CD1c-positive myeloid dendritic cell (primary cell): ENCODE results near the gene PKNOX1.
"Not testable (repeated sequence)": the region's sequence is repeated elsewhere in the genome, so short reads cannot be mapped to it uniquely, and the experiment has no call there.

Experiments used
- DNase-seq: peaks from one replicate; pipeline ENCODE4 v3.0.0-alpha.2; 2016; ENCODE audit errors: extremely low spot score

Gene PKNOX1

DNA sequence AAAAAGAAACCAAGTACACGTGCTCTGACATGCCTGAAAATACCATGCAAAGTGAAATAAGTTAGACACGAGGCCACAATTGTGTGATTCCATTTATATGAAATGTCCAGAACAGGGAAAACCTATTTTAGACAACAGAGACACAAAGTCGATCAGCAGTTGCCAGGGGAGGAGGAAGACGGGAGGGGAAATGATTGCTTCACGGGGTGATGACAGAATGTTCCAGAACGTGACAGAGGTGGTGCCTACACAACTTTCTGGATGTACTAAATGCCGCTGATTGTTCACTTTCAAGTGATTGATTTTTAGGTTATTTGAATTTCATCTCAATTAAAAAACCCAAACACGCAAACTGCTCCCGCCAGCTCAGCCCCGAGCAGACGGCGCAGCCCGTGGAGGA lies 78.8 kb downstream of the PKNOX1 start:
- DNase-seq, result not testable (repeated sequence)

DNA sequence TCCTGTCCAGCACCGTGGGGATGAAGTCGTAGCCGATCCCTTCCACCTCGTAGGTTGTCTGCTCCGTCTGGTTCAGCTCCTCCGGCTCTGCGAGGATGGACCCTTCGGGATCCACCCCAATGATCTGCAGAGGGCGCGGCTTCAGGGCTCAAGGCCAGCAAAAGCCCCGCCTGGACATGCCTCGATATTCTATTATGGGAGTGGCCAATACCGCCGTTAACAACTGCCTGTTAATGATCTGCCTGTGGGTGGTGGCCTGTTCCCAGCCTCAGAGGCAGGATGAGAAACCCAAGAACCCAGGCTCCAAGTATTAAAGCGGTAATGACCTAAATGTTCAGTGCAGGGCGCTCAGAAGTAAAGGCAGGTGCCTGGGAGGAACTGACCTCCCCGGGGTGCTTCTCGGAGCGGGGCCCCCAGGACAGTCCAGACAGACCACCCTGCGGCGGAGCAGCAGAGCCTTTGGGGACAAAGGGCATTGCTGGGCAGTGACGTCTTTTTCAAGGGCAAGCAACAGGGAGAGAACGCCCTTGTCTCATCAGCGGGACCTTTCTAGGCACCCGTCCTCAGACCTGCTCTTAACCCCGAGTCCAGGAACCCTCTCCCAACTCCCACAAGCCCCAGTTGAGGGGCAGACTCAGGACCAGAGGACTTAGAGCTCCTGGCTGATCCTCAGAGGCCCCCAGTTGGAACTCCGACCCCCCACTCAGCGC lies 88.7 kb downstream of the PKNOX1 start:
- DNase-seq, result not testable (repeated sequence)

DNA sequence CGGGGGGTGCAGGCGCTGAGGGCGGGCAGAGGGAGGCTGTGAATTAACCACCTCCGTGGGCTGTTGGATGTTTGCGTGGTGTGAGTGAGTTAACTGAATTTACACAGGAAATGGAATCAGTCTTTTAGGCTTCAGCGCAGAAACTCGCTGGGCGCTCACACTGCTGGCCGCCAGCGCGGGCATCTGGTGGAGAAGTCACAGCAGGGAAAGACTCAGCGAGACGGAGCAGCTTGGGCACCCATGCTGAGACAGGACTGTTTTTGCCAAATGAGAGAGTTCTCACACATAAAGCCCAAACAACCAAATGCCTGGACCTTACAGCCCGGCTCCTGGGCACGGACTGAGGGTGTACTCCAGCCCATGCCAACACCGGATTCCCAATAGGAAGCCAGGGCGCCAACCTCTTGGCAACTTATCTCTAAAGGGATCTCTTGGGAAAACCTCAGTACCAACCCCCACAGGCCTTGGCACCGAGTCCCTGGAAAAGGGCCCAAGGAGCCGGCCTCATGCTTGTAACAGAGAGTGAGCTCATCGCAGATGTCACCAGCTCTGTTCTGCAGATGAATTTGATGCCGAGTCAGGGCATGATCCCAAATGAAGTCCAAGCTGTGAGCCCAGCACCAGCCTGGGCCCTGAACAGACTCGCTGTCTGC lies 90.0 kb downstream of the PKNOX1 start:
- not testable (repeated sequence) for DNase-seq

DNA sequence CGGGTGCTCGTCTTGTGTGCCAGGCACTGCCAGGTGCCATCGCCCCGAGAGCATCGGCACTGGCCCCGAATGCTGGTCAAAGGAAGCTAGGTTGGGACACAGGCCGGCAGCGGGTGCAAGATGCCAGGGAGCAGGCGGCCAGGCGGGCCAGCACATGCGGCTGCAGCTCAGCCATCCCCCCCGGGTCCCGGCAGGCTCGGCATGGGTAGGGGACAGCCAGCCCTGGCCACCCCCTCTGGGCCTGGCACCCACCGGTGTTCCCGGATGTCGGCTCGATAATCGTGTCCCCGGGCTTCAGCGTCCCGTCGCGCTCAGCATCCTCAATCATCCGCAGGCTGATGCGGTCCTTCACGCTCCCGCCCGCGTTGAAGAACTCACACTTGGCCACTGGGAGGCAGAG lies 91.6 kb downstream of the PKNOX1 start:
- not testable (repeated sequence) for DNase-seq

DNA sequence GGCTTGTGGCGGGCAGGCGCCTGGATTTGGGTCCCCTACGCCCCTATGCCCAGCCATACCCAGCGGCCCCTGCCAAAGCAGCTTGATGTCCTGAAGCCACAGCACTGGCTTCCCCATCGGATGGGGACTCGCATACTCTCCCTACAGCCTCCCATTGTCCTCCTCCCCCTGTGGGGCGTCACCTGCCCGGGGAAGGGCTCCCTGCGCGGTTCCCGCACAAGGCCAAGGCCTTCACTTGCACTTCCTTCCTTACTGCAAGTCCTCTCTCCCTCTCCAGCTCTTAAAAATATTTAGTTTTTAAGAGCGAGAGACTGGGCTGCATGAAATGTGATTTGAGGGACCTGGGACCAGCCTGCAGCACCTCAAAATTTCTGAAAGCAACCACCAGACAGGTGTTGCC lies 92.3 kb downstream of the PKNOX1 start:
- not testable (repeated sequence) for DNase-seq

DNA sequence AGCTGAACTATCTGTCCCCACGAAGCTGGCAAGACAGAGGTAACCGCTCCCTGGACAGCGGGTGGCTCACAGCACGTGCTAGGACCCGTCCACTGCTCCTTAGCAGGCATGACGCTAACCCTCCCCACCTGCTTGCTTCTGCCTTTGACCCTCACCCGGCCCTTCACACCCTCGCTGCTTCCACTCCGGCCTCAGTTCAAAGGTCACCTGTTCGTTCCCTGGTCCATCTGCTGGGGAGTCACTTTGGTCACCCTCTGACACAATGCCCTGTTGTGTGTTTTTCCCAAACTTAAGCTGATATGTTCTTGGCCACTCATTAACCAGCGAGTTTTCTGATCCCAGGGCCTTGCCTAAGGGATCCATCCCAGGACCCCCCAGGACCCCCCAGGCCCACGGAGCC lies 93.7 kb downstream of the PKNOX1 start:
- DNase-seq, result not testable (repeated sequence)

DNA sequence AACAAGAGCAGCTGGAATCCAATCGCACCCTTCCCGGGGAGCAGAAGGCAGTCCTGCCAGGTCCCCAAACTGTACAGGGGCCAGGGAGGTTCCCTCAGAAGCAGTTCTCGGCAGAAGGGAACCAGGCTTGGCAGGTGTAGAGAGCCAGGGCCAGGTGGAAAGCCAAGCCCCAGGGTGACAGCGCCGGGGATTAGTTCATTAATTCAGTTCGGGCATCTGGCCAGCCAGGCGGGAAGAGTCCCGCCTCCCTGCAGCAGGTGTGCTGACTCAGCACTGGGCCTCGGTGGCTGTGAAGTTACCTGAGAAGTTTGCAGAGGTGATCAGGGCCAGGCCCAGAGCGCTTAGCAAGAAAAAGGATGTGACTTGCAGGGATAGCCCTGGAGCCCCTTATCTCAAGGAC lies 95.3 kb downstream of the PKNOX1 start:
- DNase-seq, result not testable (repeated sequence)

DNA sequence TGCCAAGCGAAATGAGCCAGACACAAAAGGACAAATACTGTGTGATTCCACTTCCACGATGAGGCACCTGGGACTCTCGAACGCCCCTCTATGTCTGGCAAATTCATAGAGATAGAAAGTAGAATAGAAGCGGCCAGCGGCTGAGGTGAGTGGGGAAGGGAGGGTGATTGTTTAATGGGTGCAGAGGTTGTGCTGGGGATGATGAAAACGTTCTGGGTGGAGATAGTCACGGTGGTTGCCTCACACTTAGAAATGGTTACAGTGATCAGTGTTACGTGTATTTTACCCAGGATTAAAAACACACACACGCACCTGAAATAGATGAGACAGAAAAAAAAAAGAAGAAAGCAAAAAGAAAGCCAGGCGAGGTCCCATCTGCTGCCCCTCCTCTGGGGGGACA lies 98.4 kb downstream of the PKNOX1 start:
- DNase-seq, result not testable (repeated sequence)

DNA sequence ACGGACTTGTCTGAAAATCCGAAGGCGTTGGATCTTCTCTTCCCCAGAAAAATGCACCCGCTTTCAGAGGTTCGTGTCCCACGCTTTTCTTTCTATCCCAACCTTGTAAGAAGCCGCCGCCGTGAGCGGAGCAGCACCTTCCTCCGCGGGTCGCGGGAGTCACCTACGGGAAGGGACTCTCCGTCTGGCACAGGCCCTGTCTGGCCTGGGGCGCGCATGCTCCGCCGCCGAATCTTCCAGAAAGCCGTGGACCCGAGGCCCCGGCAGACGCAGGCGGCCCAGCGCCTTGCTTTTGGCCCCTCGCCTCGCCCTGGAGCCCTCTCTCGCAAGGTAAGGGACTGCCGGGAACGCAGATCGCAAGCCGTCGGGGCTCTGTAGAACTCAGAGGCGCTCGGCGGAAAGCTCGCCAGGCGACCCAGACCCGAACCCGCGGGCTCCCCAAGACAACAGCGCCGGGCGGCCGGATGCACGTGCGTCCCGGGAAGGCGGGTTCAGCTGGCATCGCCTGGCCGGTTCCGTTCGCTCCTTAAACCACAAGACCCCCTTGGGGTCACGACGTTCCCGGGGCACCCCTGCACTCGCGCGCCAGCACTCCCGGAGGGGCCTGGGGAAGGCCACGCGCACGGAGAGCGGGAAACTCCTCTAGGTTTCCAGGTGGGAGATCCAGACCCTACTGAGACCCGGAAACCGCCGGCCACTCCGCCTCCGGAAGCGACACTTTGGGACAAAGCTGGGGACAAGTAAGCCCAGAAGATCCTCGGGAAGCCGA lies 100.2 kb downstream of the PKNOX1 start:
- not testable (repeated sequence) for DNase-seq

DNA sequence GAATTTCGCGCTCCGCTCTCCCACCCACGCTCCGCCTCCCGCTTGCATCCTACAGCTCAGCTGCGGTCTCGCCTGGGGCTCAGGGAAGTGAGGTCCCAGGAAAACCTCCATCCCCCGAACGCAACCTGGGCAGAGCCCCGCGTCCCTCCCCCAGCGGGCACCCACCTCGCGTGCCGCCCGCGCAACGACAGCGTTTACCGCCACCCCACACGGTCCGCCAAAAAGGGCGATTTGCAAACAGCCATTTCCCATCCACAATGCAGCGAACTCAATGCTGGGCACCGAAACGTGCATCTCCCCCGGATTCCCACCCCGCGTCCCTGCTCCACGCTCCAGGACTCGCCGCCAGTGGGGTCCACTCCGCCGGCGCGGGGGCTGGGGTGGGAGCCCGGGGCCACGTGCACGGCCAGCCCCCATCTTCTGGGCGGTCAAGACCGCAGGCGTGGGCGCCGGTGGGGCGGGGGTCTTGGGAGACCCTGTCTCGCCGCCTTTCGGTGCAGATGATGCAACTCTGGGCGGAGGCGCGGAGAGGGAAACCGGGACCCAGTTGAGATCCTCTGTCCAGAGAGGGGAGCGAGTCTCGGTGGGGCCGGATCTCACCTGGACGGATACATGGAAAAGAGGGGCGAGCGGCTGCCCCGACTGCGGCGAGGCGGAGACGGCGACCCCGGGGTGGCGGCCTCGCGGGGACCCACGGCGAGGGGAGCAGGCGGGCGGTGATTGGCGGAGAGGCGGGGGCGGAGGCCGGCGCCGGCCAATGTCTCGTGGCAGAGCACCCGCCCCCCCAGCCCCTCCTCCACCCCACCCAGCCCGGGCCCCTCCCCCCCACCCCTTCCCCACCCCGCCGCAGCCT lies 101.0 kb downstream of the PKNOX1 start, which contains the start of gene CBS:
CBS (minus strand) TSS at position 666 of the 853 bp plus-strand sequence. CDS start 3,642 bp downstream, outside the sequence.
- not testable (repeated sequence) for DNase-seq

DNA sequence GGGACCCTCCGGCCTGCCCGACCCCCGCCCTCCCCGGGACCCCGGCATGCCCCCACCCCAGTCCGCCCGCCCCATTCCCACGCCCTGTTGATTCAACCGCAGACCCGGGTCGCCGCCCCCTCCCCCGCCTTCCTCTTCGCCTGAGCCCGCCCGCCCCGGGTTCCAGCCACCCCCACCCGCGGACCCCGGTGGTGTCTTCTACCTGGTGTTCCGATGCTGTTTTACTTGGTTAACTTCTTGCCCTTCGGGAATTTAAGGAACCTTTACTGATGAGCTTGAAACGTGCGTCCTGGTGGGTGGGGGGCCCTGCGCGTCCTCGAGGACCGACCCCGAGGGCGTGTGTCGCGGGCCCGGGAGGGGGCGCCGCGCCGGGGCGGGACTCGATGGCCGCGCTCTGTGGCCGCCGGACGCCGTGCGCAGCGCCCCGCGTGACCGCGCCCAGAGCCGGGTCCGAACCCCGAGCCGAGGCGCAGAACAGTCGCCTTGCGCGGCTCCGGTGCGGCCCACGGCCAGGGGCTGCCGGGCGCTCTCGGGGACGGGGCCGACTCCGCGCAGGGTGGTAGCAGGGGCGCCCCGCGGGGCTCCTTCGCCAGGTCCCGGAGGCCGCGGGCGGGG lies 101.8 kb downstream of the PKNOX1 start:
- DNase-seq, result not testable (repeated sequence)

DNA sequence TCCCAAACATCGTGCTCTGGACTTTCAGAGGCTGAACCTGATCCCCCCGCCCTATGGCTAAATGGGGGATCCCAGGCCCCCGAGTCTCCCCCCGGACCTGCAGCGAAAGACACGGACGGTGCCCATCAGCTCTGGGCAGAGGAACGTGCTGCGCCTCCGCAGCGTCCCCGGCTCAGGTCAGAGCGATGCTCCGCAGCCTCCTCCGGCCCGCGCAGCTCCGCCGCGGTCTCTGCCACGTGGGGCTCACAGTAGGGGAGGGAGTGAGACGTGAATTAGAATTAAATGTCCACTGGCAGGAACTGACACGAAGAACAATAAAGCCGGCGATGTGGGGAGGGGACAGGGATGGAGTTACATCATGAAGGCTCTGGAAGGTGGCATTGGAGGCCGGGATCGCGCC lies 102.3 kb downstream of the PKNOX1 start:
- DNase-seq, result not testable (repeated sequence)

DNA sequence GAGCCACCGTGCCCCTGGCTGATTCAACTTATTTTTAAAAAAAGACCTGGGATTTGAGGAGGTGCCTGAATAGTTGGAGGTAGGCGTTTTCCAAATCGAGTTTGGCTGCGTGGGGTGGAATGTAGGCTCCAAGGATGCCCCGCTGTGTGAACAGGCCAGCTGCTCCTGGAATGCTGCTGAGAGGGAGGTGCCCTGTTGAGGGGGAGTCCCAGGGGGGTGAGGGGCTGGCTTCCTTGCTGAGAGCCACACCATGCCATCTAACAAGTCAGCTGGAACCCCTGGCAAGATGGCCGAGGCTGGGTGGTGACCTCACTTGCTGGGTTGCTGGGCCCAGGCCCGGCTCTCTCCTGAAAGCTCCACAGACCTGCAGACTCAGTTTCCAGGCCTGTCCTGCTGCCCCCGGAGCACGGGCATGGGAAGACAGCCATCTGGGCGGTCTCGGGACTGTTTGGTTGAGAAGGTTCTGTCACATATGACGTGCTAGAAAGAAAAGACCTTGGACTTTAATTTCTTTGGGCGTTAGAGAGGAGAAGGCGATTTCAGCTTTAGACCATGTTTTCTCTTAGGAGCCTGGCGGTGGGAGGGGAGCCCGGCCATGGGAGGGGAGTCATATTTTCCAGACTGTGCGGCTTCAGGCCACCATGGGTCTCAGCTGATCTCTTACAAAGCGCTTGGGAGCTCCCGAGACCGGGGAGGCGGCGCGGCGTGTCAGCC lies 108.4 kb downstream of the PKNOX1 start:
- not testable (repeated sequence) for DNase-seq
